ENCODE data around the gene ANKS1B.

Gene ANKS1B

GRCh38 chr12:99176871-99177270 lies 807.9 kb downstream of the ANKS1B start:
- DNase-seq (ENCODE audit: low read depth): no peak

- DNase-seq (ENCODE audit: low read depth): no peak
Measured at GRCh38 chr12:99170461-99170860, 814.3 kb downstream of the ANKS1B start.

- DNase-seq (ENCODE audit: low read depth): no peak
Measured at GRCh38 chr12:99170037-99170436, 814.7 kb downstream of the ANKS1B start.

- DNase-seq (ENCODE audit: low read depth): no peak
Measured at GRCh38 chr12:99157946-99158345, 826.8 kb downstream of the ANKS1B start.

- no peak for DNase-seq (ENCODE audit: low read depth)
Measured at GRCh38 chr12:99154983-99155336, 829.8 kb downstream of the ANKS1B start.

- no peak for DNase-seq (ENCODE audit: low read depth)
Measured at GRCh38 chr12:99154216-99154982, 830.3 kb downstream of the ANKS1B start.

- DNase-seq (ENCODE audit: low read depth): no peak
Measured at GRCh38 chr12:99153293-99153692, 831.4 kb downstream of the ANKS1B start.

GRCh38 chr12:99152337-99152736 lies 832.4 kb downstream of the ANKS1B start:
- DNase-seq (ENCODE audit: low read depth): no peak

- DNase-seq (ENCODE audit: low read depth): no peak
Measured at GRCh38 chr12:99151744-99152143, 833.0 kb downstream of the ANKS1B start.

GRCh38 chr12:99147130-99147529 lies 837.6 kb downstream of the ANKS1B start:
- no peak for DNase-seq (ENCODE audit: low read depth)

GRCh38 chr12:99146730-99147129 lies 838.0 kb downstream of the ANKS1B start:
- no peak for DNase-seq (ENCODE audit: low read depth)

- DNase-seq (ENCODE audit: low read depth): no peak
Measured at GRCh38 chr12:99146185-99146584, 838.6 kb downstream of the ANKS1B start.

GRCh38 chr12:99142651-99143050 lies 842.1 kb downstream of the ANKS1B start:
- DNase-seq (ENCODE audit: low read depth): no peak

- no peak for DNase-seq (ENCODE audit: low read depth)
Measured at GRCh38 chr12:99140017-99140720, 844.6 kb downstream of the ANKS1B start.

- no peak for DNase-seq (ENCODE audit: low read depth)
Measured at GRCh38 chr12:99138393-99138792, 846.3 kb downstream of the ANKS1B start.

GRCh38 chr12:99137124-99137855 lies 847.4 kb downstream of the ANKS1B start:
- DNase-seq (ENCODE audit: low read depth): no peak

GRCh38 chr12:99136516-99136915 lies 848.2 kb downstream of the ANKS1B start:
- no peak for DNase-seq (ENCODE audit: low read depth)

GRCh38 chr12:99135376-99135775 lies 849.4 kb downstream of the ANKS1B start:
- no peak for DNase-seq (ENCODE audit: low read depth)

- DNase-seq (ENCODE audit: low read depth): no peak
Measured at GRCh38 chr12:99133401-99133800, 851.3 kb downstream of the ANKS1B start.

- no peak for DNase-seq (ENCODE audit: low read depth)
Measured at GRCh38 chr12:99131751-99132199, 853.0 kb downstream of the ANKS1B start.

GRCh38 chr12:99130808-99131553 lies 853.8 kb downstream of the ANKS1B start:
- no peak for DNase-seq (ENCODE audit: low read depth)

GRCh38 chr12:99128246-99128802 lies 856.4 kb downstream of the ANKS1B start:
- DNase-seq (ENCODE audit: low read depth): no peak

Data from stimulated activated CD8-positive, alpha-beta memory T cell treated with anti-CD3 and anti-CD28 coated beads, Interleukin-15, amount 100 ng/mL, for 24 hours (primary cell).